HTERT RPE-1 (cell line): Measurements from ENCODE around the gene HS3ST3A1.

Source experiments
- in situ Hi-C: fragments of 300-500 bp; cut with MboI; formaldehyde crosslinking; loops from 4 replicates; pipeline ENCODE4 v1.14.3; 2020; ENCODE audit warnings: low sequenced_read_pairs

Gene HS3ST3A1

DNA sequence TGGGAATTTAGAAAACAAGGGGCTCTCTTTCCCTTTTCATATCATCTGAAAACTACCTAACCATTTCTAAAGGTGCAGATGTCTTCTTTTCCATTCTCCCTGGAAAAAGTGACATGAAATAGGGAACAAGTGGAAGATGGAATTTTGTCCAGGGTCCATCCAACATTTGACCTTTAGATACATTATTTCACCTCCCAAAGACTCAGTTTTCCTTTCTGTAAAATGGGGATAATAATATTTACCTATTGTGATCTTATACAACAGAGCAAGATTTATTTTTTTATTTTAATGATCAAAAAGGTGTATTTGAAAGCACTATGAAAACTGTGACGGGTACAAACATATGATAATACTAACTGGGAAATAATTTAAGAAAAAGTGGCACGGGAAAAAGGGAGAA is 106.3 kb downstream of the HS3ST3A1 start:
- in situ Hi-C loops = no loop called here

DNA sequence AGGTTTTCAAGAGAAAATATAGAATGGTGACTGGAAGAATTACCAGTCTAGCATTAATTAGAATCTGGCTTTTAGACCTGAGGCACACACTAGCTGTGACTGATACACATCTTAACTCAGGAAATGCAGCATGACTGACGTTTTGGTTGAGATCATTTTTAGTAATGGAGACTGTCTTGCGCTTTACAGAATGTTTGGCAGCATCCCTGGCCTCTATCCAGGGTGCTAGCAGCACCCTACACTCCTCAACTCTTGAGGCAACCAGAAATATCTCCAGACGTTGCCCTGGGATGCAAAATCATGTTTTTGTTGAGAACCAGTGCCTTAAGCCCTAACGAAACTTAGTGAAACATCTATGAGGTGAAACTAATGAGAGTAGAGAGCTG is 109.0 kb downstream of the HS3ST3A1 start:
- in situ Hi-C loops = no loop called here

DNA sequence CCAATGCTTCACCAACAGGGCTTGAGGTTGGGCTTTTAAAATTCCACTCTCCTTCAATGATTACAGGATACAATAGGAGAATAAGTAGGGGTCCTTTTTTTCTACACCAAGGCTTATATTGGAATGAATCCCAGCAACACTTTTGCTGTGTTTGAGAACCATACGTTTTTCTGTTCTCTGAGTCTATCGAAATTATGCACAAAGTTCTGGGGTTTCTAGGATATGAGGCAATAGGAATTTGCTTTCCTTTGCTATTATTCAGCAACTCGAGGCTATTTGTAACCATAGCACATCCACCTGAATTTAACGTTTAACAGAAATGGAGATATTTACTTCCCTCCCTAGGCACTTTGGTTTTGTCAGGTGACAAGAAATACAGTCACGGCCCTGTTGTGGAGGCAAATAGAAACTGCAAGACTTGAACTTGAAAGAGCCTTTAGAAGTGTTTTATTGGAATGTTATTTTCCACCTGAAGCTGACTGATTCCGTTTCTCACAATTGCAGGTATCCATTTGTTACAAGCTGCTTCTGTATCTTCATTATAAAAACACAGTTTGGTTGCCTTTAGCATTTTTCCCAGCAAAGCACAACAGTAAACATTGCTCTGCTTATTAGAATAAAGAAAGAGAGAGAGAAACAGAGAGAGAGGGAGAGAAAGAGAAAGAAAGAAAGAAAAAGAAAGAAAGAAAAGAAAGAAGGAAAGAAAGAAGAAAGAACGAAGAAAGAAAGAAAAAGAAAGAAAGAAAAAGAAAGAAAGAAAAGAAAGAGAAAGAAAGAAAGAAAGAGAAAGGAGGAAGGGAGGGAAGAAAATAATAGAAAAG is 109.6 kb downstream of the HS3ST3A1 start:
- in situ Hi-C loops = no loop called here

DNA sequence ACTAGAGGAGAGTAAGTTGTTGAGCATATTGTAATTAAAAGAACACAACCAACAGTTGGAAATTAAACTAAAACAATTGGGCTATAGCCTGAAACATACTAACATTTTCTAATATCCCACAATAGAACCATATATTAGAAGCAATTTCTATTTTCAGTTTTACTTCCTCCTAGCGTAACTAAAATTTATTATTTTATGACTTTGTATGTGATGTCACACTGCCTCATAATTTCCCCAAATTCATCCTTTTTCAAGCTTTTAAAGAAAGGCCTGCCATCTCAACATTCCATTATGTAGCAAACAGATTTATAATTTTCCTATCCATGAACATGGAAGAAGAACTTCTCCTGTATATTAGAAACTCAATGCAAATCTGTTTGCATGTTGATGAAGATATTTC is 110.2 kb downstream of the HS3ST3A1 start:
- in situ Hi-C loops = no loop called here

DNA sequence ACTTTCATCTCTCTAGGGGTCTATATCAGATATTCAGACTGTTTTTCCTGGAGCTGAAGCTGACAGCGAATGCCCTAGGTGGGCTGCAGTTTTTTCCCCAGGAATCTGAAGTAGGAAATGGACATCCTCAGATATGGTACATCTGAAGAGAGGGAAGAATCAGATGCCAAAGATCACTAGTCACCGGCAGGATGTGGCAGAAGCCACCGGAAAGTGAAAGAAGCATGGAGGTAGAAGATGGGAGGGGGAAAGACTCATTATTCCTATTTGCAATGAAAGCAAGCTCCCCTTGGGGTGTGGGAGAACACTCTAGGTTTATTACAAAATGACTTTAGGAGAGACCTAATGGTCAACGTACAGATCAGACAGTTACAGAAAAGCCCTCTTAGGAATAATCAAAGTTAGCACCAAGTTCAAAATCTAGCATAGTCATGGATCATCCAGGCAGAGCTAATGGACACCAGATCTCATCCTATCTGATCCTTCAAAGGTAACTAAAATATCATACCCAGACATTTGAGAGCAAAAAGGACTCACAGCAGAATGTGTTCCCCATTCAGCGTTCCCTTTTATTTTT is 110.7 kb downstream of the HS3ST3A1 start:
- in situ Hi-C loops = no loop called here

DNA sequence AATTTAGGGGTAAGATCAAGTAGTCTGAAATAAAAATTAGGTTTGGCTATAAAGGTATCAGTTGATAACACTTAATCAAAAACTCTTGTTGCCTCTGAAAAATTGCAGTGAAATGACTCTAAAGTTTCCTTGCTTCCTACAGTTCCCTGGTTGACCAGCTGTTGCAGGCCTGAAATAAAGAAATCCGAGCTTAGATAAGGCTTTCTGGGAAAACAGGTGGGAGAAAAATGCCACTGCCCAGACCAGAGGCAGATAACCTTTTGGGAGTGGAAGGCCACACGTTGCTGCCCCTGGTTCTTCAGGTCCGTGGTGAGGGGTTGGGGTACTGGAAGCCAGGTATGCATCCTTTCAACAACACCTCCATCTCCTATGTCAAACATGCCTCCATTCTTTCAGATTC is 111.3 kb downstream of the HS3ST3A1 start:
- in situ Hi-C loops = no loop called here

DNA sequence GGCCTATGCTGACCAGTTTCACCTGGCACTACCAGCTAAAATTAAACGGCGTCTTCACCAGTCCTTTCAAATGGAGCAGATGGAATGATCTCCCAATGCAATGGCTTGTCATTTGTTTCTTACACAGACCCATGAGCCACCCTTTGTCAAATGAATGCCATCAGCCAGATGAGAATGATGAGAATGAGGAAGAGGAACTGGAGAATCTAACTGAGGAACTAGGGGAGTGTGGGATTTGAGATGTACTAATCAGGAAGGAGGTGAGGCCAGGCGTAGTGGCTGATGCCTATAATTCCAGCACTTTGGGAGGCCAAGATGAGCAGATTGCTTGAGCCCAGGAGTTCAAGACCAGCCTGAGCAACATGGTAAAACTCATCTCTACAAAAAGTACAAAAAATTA is 116.4 kb downstream of the HS3ST3A1 start:
- in situ Hi-C loops = no loop called here

DNA sequence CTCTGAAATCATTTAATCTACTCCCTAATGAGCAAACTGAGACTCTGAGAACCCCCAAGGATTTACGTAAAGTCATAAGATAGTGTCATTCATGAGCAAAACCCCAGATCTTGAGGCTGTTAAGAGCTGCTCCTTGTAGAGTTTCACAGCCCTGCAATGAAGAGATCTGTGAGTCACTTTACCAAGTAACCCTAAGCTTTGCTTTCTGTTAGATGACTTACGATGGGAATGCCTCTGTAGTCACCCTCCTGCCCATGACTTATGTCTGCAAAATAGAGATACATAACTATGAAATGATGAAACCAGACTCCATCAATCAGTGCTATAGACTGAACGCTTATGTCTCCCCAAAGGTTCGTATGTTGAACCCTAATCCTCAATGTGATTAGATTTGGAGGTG is 117.7 kb downstream of the HS3ST3A1 start:
- in situ Hi-C loops = no loop called here

DNA sequence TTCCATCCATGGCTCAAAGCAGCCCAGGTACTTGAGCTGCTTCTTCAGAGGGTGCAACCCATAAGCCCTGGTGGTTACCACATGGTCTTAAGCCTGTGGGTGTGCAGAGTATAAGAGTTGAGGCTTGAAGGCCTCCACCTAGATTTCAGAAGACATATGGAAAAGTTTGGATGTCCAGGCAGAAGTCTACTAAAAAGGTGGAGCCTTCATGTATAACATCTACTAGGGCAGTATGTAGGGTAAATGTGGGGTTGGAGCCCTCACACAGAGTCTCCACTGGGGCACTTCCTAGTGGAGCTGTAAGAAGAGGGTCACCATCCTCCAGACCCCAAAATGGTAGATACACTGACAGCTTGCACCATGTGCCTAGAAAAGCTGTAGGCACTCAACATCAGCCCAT is 120.9 kb downstream of the HS3ST3A1 start:
- in situ Hi-C loops = no loop called here

DNA sequence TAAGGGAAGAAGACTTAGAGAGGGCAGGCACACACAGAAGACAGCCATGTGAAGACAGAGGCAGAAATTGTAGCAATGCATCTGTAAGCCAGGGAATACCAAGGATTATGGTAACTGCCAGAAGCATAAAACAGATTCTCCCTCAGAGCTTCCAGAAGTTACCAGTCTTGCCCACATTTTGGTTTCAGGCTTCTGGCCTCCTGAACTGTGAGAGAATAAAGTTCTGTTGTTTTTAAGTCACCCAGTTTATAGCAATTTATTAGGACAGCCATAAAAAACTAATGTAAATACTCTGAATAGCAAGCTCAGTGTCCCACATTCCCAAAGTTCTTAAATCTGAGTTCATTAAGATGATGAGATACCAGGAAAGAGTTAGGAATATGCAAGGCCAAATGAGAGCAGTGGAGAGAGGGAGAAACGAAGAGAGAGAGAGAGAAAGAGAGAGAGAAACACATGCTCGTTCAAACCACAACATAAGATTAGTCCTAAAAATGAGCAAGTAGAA is 123.4 kb downstream of the HS3ST3A1 start:
- in situ Hi-C loops = no loop called here

DNA sequence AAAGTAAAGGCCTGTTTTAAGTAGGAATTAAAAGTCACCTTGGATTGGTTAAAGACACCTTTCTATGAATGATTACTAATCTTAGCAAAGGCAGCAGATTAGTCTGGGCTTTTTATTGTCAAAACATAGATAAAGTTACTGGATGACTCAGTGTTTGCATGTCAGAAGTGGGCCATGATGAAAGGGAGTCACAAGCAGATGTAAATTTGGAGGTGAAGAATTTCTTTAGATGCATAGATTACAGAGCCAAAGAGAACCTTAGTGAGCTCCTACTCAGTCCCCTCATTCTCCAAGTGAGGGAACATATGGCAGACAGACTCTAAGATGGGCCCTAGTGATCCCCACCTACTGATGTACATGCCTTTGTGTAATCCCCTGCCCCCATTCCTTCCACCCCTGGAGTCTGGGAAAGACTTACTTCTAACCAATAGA is 124.5 kb downstream of the HS3ST3A1 start:
- in situ Hi-C loops = no loop called here

DNA sequence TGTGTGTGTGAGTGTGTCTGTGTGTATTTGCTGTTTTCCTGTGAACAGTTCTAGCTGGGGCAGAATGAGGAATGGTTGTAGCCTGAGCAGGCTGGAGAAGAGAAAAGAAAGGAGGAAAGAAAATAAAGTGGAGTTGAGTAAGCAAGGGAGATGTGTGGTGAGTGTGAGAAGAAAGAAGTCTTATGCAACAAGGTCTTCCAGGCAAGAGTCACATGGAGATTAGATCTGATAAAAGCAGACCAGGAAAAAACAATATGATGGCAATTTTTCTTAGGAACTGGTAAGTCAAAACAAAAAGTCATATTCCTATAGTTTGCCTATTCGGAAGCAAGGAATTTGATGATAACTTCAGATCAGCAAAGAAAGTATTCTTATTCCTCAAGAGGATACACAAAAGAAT is 125.0 kb downstream of the HS3ST3A1 start:
- in situ Hi-C loops = no loop called here

DNA sequence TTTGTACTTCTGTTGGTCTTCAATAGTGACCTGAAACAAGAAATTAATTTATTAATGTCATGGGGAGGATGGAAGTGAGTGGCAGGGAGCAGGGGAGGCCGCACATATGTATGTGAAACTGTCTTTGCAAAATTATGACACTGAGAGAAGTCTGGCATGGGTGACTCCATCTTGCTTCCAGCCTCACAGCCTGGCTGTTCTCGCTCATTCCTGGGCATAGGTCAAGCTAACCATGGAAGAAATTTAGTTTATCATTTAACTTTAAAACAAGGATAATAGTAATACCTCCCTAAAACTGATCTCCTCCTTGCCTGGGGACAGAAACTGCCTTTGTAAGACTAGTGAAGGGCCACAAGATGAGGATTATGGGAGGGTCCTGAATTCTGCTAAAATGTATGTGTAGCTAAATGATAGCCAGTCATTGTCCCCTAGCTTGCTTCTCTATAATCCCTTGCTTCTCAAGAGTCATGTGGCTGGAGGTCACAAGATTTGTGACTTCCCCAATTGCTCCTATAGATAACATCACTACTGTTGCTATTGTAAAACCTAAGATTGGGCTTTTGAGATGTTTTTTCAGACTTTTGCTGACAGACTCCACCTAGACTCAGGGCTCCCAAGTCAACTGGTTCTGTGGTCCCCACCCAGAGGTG is 126.0 kb downstream of the HS3ST3A1 start:
- in situ Hi-C loops = no loop called here

DNA sequence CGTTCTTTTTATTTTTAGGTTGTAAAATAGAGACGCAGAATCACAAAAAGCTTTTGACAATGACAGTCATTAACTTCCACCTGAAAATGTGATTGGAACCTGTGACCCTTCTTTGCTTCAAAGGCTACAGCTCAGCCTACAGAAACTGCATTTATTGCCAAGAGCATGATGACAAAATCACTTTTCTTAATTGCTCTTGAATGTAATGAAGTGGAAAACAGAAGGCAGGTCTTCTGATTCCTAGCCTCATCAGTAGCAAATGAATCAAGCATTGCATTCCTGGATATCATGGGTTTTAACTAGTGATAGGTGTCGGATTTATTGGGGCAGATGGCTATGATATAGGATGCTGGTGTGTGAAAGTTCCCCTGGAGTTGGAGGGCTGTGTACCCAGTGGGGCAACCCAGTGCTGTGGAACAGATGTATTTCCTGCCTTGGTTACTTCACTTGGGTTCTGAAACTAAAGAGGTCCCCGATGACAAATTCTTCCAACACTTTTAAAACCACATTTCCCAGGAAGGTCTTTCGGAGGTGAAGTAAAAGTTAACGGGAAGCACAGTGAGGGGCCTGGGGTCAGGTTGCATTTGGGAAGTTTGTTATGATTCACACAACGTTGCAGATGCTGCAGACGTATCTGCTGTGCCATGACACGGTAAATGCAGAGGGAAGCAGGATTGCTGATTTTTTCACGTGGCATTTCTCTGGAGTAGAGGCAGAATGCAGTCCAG is 127.5 kb downstream of the HS3ST3A1 start:
- in situ Hi-C loops = no loop called here

DNA sequence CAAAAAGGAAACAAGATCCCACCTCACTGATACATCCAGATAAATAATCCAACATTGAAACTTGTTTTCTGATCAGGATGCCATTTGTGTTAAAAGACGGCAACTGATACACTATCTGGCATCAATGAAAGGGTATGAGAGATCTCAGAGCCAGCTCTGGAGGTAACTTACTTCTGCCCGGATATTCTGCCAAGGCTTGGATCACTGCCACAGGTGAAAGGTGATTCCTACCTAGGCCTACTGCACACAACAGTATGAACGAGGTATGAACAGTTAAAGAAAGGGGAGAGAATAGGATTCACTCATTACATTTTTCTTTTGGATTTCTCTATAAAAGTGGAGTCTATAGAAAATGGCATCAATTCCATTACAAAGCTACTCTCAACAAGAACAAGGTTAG is 136.1 kb downstream of the HS3ST3A1 start:
- in situ Hi-C loops = no loop called here

DNA sequence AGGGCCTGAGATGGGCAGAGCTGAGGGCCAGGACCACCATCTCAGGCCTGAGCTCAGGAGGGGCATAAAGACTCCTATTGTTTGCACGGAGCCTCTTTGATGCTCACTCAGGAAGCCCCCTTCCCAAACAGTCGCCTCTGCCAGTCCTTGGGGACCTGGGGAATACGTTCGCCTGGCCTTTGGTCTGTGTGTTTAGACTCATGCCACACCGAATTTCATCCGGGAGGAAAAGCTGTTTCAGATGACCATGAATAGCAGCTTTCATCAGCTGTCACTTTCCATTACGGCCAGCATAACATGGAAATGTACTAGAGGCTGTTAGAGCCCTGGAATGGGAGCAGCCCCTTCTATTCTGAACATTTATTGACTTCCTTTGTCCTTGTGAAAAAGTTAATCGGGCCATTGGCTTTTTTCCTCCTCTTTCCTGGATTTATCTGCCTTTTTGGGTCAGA is 139.0 kb downstream of the HS3ST3A1 start:
- in situ Hi-C loops = no loop called here

DNA sequence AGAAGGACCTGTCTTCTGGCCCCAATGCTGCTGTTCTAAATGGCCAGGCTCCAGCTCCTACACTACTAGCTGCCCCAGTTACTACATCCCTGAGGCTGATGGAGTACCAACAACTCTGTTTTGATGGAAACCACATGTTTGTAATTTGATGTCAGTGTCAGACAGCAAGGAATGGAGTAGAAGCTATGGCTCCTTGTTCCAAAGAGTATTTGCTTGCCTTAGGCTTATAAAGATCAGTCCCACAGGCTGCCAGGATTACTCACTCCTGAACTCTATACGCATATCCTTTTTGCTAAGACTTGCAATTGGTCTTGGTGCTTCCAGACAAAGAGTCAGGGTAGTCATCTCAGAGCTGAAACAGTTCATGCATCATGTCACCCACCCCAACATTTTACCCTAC is 139.6 kb downstream of the HS3ST3A1 start:
- in situ Hi-C loops = no loop called here

DNA sequence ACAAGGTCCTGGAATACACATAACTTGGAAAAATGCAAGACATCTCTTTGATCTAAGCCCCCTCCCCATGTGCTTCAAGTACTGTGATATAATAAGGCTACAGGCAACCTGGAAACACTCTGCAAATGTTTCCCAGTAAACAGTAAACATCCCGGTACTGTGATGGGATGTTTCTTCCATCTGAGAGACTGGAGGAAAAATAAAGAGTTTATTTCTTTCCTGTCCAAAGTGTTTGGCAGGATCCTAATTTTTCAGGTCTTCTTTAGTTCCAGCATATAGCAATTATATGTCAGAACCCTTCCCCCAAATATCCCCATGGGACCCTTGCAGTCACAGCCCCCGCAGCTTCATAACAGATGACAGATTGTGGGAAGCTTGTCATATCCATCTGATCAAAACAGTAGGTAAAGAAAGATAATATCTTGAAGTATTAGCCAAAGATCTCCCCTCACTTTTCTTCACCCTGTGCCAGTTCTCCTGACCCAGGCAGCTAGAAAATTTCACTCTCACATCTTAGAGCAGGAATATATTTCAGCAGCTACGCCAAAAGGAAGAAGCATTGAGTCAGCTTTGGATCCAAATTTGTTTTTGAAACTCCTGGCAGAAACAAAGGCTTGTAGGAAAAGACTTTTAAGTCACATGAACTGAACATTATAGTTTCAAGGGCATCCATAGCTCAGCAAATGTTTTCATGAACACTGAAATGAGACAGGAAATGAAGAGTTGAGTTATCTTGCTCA is 141.3 kb downstream of the HS3ST3A1 start:
- in situ Hi-C loops = no loop called here

DNA sequence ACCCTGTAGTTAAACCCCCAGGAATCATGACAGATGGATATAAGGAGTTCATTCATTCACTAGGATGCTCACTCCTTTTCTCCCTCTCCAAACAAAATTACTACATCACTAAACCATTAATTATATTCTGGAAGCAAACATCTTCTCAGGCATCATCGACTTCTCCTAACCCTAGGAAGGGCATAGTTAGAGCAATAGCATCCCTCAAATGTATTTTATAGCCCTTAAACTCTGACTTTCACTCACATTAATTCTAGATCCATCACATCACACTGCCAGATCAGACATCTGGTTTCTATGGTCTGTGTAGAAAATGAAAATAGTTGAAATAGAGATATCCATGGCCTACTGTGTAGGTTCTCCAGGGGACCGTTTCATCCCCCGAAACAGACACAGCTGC is 143.9 kb downstream of the HS3ST3A1 start:
- in situ Hi-C loops = no loop called here
